Cardiac fibroblast (primary cell): ENCODE measurements around the gene PAQR7.
"Not testable (repeated sequence)": the region's sequence is repeated elsewhere in the genome, so short reads cannot be mapped to it uniquely, and the experiment has no call there.

Source experiments
- DNase-seq, 2 donors: peaks; one replicate each; pipeline versions ENCODE4 v3.0.0 to v3.0.0-alpha.2; 2010; ENCODE audit warnings: low read depth in 2 of 2
- H3K4me3 ChIP-seq, 2 donors: replicated peaks in 1 of 2; 1 replicate in 1 of 2; 2 replicates in 1 of 2; pipeline ENCODE4 v1.5.1; 2011; ENCODE audit warnings: low read depth in 2 of 2, low read length in 2 of 2, mild to moderate bottlenecking in 2 of 2, moderate library complexity in 1 of 2
- TF ChIP-seq, protein P1 (sequence below): IDR thresholded peaks from one replicate; pipeline ENCODE4 v1.5.1; 2011; ENCODE audit warnings: low read depth, mild to moderate bottlenecking, low read length, inconsistent platforms

PAQR7 gene

GRCh38 chr1:25856856-25857255, 18.7 kb downstream of the PAQR7 start:
- H3K4me3 ChIP-seq: no peak overlapping the region
- no peak for DNase-seq
- TF ChIP-seq, protein P1, sequence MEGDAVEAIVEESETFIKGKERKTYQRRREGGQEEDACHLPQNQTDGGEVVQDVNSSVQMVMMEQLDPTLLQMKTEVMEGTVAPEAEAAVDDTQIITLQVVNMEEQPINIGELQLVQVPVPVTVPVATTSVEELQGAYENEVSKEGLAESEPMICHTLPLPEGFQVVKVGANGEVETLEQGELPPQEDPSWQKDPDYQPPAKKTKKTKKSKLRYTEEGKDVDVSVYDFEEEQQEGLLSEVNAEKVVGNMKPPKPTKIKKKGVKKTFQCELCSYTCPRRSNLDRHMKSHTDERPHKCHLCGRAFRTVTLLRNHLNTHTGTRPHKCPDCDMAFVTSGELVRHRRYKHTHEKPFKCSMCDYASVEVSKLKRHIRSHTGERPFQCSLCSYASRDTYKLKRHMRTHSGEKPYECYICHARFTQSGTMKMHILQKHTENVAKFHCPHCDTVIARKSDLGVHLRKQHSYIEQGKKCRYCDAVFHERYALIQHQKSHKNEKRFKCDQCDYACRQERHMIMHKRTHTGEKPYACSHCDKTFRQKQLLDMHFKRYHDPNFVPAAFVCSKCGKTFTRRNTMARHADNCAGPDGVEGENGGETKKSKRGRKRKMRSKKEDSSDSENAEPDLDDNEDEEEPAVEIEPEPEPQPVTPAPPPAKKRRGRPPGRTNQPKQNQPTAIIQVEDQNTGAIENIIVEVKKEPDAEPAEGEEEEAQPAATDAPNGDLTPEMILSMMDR: no peak

- TF ChIP-seq, protein P1: no peak
These were observed 21.0 kb downstream of the PAQR7 start for GRCh38 chr1:25854554-25854953.

GRCh38 chr1:25848531-25848930, 27.0 kb downstream of the PAQR7 start:
- TF ChIP-seq, protein P1: no peak
- no peak for DNase-seq

More at GRCh38 chr1:25854554-25854953, 21.0 kb downstream of the PAQR7 start:
- no peak overlapping the region for H3K4me3 ChIP-seq
- DNase-seq: no peak

DNA sequence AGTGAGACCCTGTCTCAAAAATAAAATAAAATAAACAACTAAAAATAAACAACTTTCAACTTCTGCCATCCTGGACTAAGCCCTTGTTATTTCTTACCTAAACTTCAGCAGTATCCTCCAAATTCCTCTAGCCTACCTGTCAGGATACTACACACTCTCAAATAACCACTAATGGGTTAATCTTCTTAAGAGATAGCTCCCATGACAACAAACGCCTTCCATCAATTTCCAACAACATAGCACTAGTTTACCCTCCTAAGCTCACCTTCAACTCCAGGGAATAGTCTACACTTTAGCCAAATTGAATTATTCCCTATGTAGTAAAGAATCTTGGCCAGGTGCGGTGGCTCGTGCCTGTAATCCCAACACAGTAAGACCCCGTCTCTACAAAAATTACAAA, 27.6 kb downstream of the PAQR7 start:
- DNase-seq: no peak
- H3K4me3 ChIP-seq: no peak overlapping the region
- TF ChIP-seq, protein P1: no peak

More at GRCh38 chr1:25848531-25848930, 27.0 kb downstream of the PAQR7 start:
- H3K4me3 ChIP-seq: no peak overlapping the region

GRCh38 chr1:25845664-25846063, 29.8 kb downstream of the PAQR7 start:
- DNase-seq: no peak
- no peak overlapping the region for H3K4me3 ChIP-seq
- TF ChIP-seq, protein P1: no peak

GRCh38 chr1:25844536-25845337, 30.8 kb downstream of the PAQR7 start:
- DNase-seq: no peak
- TF ChIP-seq, protein P1: no peak
- no peak overlapping the region for H3K4me3 ChIP-seq

- DNase-seq: peak in 1 of 2 donors; percentile 10
- TF ChIP-seq, protein P1: no peak
- no peak overlapping the region for H3K4me3 ChIP-seq
These were observed 32.0 kb downstream of the PAQR7 start for GRCh38 chr1:25843483-25843882.

DNA sequence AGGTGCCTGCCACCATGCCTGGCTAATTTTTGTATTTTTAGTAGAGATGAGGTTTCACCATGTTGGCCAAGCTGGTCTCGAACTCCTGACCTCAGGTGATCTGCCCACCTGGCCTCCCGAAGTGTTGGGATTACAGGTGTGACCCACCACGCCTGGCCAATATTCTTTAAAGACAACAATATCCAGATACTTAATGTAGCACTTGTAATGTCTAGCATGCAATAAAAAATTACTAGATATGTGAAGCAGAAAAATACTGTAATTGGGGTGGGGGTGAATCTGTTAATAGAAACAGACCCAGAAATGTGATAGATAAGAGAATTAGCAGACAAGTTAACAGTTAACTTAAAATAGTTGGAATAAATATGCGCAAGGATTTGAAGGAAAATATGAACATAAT, 35.7 kb downstream of the PAQR7 start:
- DNase-seq, H3K4me3 ChIP-seq: not testable (repeated sequence)
